Uterus (tissue), 4 donors: ENCODE measurements around the gene MT1B. TPM values are rescaled to one million over a fixed set of nuclear protein-coding genes. Genes with fewer than 3 reads are reported as not detected.
"Not testable (repeated sequence)": the region's sequence is repeated elsewhere in the genome, so short reads cannot be mapped to it uniquely, and the experiment has no call there.

Experiments
- DNase-seq, 2 donors: peaks; one replicate each; pipeline ENCODE4 v3.0.0-alpha.2; 2019 to 2020
- H3K27ac ChIP-seq, 2 donors: fragments of 200-600 bp; sonication (generic); 1 replicate in 1 of 2; 2 replicates in 1 of 2; pipeline ENCODE4 v1.5.1; 2016 to 2018
- H3K27me3 ChIP-seq, 2 donors: fragments of 200-600 bp; sonication (generic); one replicate each; pipeline ENCODE4 v1.5.1; 2018 to 2019; ENCODE audit warnings: control low read depth in 1 of 2
- H3K36me3 ChIP-seq, 2 donors: fragments of 200-600 bp; sonication (generic); one replicate each; pipeline ENCODE4 v1.5.1; 2019; ENCODE audit warnings: control low read depth in 1 of 2
- H3K4me1 ChIP-seq, 2 donors: fragments of 200-600 bp; sonication (generic); one replicate each; pipeline ENCODE4 v1.5.1; 2018 to 2019; ENCODE audit warnings: control low read depth in 1 of 2
- H3K4me3 ChIP-seq, 2 donors: fragments of 200-600 bp; sonication (generic); 1 replicate in 1 of 2; 2 replicates in 1 of 2; pipeline ENCODE4 v1.5.1; 2018 to 2019; ENCODE audit warnings: mild to moderate bottlenecking in 1 of 2
- H3K9me3 ChIP-seq, 2 donors: fragments of 200-600 bp; sonication (generic); one replicate each; pipeline ENCODE4 v1.5.1; 2019; ENCODE audit warnings: control low read depth in 1 of 2
- CTCF ChIP-seq, 4 experiments: fragments of 200-600 bp in 2 of 4; fragments of 450-650 bp in 2 of 4; sonication (generic) in 2 of 4; IDR thresholded peaks; one replicate each; pipeline ENCODE4 v1.5.1; 2016 to 2019; ENCODE audit warnings: antibody characterized with exemption in 4 of 4, mild to moderate bottlenecking in 2 of 4, moderate library complexity in 1 of 4
- POLR2A ChIP-seq, 2 donors: fragments of 450-650 bp; IDR thresholded peaks; one replicate each; pipeline ENCODE4 v1.6.1; 2016; ENCODE audit warnings: antibody characterized with exemption in 2 of 2, mild to moderate bottlenecking in 1 of 2, moderate library complexity in 1 of 2
- intact Hi-C: fragments of 100-400 bp; cut with DNase I; formaldehyde crosslinking; loops from one replicate; pipeline ENCODE4 v1.15.1; 2023; ENCODE audit warnings: low total_unique reads
- total RNA-seq, 4 donors: library from RNA; depleted of rRNA in 3 of 4; stranded (reverse); fragments of >200 nt in 3 of 4; gene quantifications; one replicate each; pipeline versions ENCODE4 v1.1.0 to v1.2.4, GENCODE V29; 2014 to 2023
- donor health status: DM: yes; HTN: yes; CAD: no.

MT1B gene
- total RNA-seq, 4 donors from 2014 or later = not detected

GRCh38 chr16:56657555-56658326 is 6.1 kb downstream of the MT1B start, which contains the start of gene MT1F:
Gene MT1F (plus strand): TSS chr16:56657959. CDS start chr16:56658059, 100 bp downstream.
- H3K27me3 ChIP-seq = peaks cover 0 to 12% of the 10 kb centered on the region in 2 donors
- peak; percentile 36 to 55 for DNase-seq
- H3K27ac ChIP-seq = no peak within 1 kb of the TSS
- peaks cover 0 to 5% of the 10 kb centered on the region in 2 donors for H3K4me1 ChIP-seq
- H3K9me3 ChIP-seq = no peaks in the 10 kb centered on the region
- H3K4me3 ChIP-seq = peak within 1 kb of the TSS; percentile 12 to 22
- TF ChIP-seq CTCF (IDR thresholded peaks at IDR 0.05) (no peak), POLR2A (IDR thresholded peaks at IDR 0.05) (no peak)
- intact Hi-C loops = no loop called here
- no peaks in the 10 kb centered on the region for H3K36me3 ChIP-seq

GRCh38 chr16:56658327-56658875 is 6.7 kb downstream of the MT1B start:
- peaks cover 0 to 8% of the 10 kb centered on the region in 2 donors for H3K4me1 ChIP-seq
- peaks cover 0 to 18% of the 10 kb centered on the region in 2 donors for H3K27me3 ChIP-seq
- H3K27ac ChIP-seq = no peak overlapping the region
- TF ChIP-seq POLR2A (IDR thresholded peaks at IDR 0.05) = no peak
- H3K36me3 ChIP-seq = no peaks in the 10 kb centered on the region
- DNase-seq = no peak
- intact Hi-C loops = no loop called here
- no peaks in the 10 kb centered on the region for H3K9me3 ChIP-seq
- H3K4me3 ChIP-seq = peak overlapping the region in 1 of 2 donors; percentile 12

- intact Hi-C loops = no loop called here
- H3K9me3 ChIP-seq = no peaks in the 10 kb centered on the region
- peaks cover 0 to 19% of the 10 kb centered on the region in 2 donors for H3K27me3 ChIP-seq
- H3K4me1 ChIP-seq = peaks cover 0 to 8% of the 10 kb centered on the region in 2 donors
- H3K27ac ChIP-seq = no peak overlapping the region
- TF ChIP-seq CTCF (IDR thresholded peaks at IDR 0.05) = no peak
- no peak for TF ChIP-seq POLR2A (IDR thresholded peaks at IDR 0.05)
- H3K36me3 ChIP-seq = no peaks in the 10 kb centered on the region
- H3K4me3 ChIP-seq = no peak overlapping the region
- no peak for DNase-seq
Measured at GRCh38 chr16:56662357-56663354, 11.0 kb downstream of the MT1B start.

- Histone ChIP-seq H3K27me3 (peaks cover 0 to 12% of the 10 kb centered on the region in 2 donors), H3K4me1 (peaks cover 0 to 4% of the 10 kb centered on the region in 2 donors), H3K4me3 (no peak overlapping the region), H3K9me3 (no peaks in the 10 kb centered on the region), H3K36me3 (no peaks in the 10 kb centered on the region), H3K27ac (no peak overlapping the region)
- DNase-seq = no peak
- intact Hi-C loops = no loop called here
- TF ChIP-seq POLR2A (IDR thresholded peaks at IDR 0.05) = no peak
- no peak for TF ChIP-seq CTCF (IDR thresholded peaks at IDR 0.05)
Measured at GRCh38 chr16:56664506-56664905, 12.8 kb downstream of the MT1B start.

- peaks cover 0 to 14% of the 10 kb centered on the region in 2 donors for H3K27me3 ChIP-seq
- intact Hi-C loops, H3K36me3 ChIP-seq, DNase-seq, H3K4me3 ChIP-seq, H3K27ac ChIP-seq, H3K4me1 ChIP-seq, H3K9me3 ChIP-seq: not testable (repeated sequence)
Measured at GRCh38 chr16:56665286-56666261, 13.9 kb downstream of the MT1B start.
